IPS-NIHi7 (cell line): ENCODE measurements around the gene IFFO2.

Experiments
- DNase-seq: peaks from one replicate; pipeline ENCODE4 v3.0.0; 2012; ENCODE audit warnings: mixed read lengths; ENCODE audit errors: extremely low spot score

The IFFO2 gene

DNA sequence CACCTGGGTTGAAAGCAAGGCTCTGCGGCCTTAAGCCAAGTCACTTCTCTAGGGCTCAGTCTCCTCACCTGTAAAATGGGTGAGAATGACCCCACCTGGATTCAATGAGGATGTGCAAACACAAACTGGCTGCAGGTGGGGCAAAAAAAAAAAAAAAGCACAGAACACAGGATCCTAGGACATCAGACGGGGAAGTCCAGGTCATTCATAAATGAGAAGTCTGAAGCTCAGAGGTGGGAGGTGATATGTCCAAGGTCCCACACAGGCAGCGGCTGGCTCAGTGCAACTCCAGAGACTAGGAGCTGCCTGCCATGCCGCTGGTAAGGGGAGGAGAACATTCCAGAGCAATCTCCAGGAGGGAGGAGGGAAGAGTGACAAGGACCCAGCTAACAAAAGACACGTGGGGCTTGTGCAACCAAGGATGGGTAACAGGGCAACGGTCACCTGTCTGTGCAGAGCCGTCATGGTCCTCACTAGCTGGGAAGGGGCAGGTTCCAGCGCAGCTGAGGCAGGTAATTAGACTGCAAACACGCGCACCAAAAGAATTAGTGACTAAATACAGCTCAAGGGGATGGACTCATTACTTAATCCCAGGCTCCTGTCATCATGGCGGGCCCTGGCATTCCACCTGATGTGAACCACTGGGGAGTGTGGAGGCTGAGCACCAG, 19.5 kb downstream of the IFFO2 start:
- DNase-seq: no peak

DNA sequence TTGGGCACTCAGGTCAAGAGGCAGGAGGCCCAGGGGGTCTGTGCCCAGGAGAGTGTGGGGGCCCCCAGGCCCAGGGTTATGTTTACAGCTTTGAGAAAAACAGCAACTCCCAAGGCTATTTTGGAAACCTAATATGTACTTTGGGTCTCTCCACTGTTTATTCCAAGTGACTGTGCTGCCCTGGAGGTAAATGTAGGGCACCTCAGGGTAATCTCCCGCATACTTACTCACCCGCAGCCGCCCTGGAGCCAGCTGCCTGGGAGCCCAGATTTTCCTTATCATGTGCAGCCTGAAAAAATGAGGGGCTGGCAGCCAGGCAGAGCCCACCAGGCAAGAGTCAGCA, 20.0 kb downstream of the IFFO2 start:
- no peak for DNase-seq

DNA sequence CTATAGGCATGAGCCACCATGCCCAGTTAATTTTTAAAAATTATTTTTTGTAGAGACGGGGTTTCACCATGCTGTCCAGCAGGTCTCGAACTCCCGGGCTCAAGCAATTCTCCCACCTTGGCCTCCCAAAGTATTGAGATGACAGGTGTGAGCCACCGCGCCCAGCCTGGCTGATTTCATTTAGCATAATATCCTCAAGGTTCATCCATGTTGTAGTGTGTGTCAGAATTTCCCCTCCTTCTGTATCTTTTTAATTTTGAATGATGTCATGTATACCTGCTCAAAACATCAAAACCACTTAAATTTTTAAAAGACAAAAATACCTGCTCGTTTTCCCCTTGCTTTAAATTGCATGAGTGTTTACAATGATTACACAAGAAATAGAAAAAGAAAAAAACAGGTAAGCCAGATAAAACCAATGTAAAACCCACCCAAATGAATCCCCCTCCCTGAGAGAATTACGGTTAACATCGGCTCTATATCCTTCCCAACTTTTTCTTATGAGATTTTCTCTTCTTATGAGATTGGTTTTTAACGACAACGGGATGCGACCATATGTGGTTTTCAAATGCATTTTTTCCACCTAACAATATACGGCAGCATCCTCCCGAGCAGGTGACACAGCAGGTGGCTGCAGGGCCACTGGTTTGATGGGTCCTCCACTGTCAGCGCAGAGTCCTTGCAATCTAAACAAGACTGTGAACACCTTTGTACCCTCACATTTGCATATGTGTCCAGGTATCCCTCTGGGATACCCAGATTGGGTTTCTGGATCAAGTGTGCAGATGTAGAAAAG, 22.1 kb downstream of the IFFO2 start:
- no peak for DNase-seq

DNA sequence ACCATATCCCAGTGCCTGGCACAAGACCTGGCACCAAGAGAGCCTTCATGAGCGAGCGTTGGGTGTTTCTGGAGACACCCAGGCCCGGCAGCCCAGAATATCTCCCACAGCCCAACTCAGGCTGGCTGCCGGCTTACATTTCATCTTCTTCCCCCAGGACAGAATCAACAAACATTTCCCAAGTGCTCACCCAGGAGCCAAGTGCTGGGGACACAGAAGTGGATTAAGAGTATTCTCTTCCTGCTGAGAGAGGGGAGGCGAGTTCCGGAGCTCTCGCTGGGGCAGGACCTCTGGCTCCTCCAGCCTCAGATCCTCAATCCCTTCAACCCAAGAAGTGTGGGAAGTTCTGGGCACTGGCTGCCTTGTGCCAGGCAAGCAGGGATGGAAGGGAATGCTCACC, 23.6 kb downstream of the IFFO2 start:
- DNase-seq: no peak

DNA sequence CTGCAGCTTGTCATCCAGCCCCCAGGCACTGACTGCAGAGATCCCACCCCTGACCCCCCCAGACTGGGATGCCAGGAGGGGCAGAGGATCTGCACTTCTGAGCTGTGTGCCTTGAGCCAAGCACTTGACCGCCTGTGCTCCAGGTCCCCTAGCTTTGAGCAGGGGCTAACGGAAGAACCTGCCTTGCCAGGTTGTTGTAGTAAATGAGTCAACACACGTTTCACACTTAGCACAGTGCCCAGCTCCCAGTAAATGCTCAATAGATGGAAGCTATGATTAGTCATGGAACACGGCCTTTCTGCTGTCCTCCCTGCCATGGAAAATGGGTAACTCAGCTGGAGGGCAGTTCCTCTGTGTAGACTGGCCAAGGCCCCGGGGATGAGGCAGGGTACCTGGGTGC, 24.1 kb downstream of the IFFO2 start:
- DNase-seq: no peak

DNA sequence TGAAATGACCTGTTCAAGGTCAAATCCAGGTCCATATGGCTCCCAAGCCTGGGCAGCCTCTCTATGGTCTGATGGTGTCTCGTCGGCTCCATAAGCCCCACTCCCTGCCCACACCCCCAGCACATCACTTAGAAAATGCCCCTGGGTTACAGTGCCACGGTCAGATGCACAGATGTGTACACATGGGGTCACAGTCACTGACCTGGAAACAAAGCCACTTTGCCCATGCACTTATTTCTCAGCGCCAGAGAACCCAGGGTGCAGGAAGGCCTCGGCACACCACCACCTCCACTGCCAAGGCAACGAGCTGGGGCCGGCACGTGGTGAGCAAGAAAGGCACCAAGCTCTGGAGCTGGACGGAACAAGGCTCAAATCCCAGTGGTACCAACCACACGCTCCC, 24.7 kb downstream of the IFFO2 start:
- no peak for DNase-seq

DNA sequence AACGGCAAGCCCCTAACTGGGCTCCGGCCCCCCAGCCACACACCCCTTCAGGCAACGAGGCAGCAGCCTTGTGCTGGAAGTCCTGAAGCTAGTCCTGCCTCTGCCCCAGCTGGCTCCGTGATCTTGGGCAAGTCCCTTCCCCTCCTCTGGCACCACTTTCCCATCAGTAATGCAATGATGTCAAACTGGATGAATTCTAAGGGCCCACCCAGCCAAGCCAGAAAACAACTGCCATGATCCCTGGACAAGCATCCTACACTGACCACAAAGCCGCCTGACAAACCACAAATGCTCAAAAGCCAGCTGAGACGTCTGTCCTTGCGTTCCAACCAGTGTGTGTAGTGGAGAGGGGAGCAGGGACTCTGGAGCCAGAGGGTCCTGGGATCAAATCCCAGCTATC, 26.8 kb downstream of the IFFO2 start:
- DNase-seq: no peak

DNA sequence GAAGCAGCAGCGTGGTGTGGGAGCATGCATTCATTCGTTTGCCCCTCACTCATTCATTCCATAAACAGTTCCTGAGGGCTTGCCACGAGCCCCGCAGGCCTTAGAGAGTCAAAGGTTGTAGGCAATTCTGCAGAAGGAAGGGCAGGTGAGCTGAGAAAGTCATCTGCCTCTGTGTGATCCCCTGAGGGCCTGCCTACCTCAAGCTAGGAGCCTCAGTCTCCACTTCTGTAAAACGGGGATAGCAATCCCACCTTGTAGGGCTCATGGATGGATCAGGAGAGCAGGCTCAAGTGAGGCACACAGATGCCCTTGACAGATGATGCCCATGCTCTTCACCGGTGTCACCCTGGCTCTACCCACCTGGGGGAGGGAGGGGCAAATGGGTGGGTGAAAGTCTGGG, 27.5 kb downstream of the IFFO2 start:
- no peak for DNase-seq

DNA sequence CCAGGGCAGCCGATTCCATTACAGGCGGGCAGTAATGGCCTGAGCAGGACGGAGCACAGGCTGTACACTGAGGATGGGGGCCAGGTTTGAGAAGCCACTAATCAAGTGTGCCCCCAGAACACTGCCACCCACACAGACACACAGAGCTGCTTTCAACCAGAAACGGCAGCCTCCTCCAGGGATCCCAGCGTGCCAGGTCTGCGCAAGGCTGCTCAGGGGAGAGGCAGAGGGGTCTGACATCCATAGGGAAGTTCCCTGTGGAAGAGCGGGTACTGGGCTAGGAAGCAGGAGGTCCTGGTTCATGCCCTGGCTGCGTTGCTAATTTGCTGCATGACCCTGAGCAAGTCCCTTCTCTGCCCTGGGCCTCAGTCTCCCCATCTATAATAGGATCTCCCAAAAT, 28.1 kb downstream of the IFFO2 start:
- no peak for DNase-seq

DNA sequence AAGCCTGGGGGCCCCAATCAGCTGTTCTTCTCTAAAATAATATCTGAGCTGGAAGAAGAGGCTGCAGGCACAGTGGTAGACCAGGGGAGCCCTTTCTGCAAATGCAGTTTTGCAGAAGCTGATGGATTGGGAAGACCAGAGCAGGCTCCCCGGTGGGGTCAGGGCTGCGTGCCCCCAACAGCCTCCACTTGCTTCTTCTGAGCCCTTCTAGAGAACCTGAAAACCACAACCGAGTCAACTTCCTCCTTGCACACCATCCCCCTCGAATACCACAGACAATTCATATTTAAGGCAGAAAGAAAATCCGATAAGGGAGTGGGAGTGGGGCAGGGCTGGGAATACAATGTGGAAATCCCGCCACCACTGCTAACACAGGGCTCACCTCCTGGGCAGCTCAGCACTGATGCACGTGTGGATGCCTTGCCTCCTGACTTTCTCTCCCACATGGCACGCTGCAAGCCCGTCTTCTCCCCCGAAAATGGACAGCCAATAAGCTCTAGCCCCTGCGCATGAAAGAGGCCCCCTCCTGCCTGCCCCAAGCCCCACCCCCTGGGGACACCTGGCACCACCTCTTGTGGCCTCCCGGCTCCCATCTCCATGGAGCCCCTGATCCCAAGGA, 28.7 kb downstream of the IFFO2 start:
- no peak for DNase-seq

DNA sequence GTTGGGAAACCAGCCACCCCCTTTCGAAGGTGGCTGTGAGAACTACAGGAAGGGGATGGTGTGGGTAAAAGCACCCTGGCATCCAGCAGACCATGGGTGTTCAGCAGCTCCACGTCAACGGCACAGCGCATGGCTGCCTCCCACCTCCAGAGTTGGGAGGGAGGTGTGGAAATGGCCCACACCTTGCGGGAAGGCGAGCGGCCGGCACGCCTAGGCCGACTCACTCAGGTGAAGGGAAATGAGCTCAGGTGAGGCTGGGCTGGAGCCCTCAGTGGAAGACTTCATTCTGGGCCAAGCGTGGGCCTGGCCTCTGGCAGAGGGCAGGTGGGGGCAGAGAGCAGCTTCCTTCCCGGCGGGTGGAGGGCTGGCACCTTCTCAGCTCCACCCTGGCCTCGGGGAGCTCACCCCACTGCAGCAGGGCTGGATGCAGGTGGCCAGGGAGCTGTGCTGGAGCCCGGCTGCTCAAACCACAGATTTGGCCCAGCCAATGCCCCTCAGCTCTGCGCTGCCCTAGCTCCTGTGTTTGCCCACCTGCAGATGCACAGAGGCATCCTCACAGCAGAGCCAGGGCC, 29.3 kb downstream of the IFFO2 start:
- no peak for DNase-seq

DNA sequence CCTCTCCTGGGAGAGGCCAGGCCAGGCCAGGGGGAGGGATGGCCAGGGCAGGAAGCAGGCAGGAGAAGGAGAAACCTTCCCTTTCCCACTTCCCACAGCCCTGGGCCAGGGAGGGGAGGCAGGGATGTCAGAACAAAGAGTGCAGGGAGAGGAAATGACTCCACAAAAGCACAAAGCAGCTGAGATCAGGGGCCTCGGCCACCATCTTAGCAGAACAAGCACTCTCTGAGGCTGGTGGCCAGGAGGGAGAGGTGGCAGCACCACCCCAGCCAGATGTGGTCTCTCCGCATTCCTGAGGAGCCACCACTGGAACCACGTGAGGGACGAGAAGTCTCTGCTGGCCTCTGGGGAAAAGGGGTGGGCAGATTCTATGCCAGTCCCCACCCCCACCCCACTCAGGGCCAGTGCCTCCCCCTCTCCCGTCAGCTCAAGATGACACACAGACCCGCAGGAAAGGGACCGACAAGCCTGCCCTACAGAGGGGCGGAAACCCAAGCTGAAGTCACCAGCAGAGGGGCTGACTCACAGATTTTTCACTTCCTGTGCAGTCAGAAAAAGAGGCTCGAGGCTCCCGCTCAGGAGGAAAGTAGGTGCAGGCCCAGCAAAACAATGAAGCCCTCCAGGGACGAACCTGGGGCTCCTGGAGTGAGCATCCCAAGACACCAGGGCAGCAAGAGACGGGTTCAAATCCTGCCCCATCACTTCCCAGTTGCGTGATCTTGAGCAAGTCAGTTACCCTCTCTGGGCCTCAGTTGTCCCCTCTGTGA, 30.0 kb downstream of the IFFO2 start:
- no peak for DNase-seq

DNA sequence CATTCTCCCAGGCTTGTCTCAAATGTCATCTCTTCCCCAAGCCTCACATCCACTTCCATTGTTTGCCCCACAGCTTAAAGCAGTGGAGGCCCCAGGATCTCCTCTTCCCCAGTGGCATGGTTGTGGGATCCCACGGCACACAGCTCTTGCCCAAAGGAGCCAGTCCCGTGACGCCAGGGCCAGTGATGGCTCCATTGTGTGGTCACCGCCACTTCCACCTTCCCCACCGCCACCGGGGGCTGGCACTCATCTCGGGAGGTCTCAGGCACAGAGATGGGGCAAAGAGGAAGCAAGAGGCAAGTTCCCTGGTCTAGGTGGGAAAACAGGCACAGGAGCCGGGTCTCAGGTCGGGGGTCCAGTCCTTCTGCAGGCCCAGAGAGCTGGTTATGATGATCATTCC, 31.2 kb downstream of the IFFO2 start:
- DNase-seq: no peak

DNA sequence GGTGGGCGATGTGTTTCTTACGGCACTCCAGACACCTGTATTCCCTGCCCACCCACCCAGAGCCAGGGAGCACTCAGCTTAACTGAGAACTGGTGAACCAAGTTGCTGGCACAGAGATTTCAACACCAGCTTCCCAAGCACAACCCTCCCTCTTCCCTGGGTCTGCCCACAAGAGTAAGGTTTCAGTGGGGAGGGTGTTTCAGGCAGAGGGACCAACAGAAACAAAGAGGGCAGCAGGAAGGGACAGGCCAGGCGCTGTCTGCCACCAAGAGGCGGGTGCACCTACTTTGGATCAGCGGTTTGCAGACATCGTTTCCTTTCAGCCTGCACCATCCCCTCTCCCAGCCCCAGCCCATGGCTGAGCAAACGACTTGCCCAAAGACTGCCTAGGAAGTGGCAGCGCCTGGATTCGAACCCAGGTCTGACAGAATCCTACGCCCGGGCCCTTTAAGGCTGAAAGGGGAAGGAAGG, 32.2 kb downstream of the IFFO2 start:
- DNase-seq: no peak

DNA sequence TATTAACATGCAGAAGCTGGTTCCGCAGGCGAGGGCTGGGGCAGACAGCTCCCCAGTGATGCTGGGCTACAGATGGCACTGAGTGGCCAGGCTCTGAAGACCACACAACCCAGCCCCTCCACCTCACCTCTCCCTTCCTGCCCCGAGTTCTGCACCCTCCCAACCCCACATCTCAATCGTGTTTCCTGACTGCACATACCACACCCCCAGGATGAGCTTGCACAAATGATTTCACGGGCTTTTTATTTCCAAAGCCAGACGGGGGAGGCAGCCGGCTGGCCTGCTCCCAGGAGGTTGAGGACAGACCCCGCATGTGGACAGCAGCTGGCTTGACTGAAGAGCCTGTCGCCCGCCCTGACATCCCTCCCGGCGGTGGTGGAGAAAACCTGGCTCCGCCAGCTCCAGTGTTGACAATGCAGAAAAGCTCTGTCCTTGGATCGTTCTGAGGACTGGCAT, 32.7 kb downstream of the IFFO2 start:
- no peak for DNase-seq

DNA sequence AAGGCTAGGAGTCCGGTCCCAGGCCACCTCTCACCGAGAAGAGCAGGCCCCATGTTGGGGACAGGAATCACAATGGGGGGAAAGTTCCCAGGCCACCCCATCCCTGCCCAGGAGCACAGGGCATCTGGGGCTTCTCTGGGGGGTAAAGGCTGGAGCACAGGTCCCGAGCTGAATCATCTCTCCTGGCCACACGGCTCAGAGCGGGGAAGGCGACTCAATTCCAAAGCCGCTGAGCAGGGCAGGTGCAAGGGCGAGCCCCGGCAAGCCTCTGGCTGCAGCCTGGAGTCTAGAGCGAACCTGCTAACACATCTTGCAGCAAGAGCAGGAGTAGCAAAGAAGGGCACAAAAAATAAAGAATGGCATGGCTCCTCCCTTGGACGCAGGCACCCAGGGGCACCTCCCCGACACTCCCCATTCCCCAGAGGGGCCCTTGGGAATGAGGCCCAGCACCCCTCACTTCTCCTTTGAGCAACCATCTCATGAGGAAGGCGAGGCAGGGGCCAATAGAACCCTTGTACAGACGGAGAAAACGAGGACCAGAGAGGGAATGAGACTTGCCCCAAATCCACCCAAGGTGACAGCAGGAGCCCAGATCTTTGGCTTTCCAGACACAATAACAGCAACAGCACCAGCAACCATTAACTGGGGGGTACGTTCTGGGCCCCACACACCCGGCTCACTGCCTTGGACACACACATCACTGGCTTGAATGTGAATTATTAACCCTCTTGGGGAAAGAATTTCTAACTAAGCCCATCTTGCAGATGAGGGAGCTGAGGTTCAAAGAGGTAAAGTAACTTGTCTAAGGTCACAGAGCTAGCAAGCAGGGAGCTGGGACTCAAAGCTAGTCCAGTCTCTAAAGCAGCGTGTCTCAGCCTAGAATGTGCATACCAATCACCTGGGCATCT, 33.4 kb downstream of the IFFO2 start:
- DNase-seq: no peak

DNA sequence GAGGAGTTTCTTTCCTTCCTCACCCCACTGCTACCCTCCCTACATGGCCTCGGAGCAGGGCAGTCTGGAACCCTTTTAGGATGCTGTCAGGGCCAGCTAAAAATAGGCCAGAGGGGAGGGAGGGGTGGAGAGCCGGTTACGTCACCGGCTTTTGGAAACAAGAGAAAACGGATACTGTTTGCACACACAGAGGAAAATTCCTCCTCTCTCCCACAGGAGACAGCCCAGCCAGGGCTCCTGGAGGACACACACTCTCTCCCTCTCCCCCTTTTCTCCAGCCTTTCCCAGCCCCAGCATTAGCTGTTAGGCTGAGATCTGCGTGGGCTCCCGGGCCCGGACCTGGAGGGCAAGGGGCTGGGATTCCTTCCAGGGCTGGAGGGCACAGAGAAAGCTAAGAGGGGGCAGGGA, 34.2 kb downstream of the IFFO2 start:
- DNase-seq: no peak

DNA sequence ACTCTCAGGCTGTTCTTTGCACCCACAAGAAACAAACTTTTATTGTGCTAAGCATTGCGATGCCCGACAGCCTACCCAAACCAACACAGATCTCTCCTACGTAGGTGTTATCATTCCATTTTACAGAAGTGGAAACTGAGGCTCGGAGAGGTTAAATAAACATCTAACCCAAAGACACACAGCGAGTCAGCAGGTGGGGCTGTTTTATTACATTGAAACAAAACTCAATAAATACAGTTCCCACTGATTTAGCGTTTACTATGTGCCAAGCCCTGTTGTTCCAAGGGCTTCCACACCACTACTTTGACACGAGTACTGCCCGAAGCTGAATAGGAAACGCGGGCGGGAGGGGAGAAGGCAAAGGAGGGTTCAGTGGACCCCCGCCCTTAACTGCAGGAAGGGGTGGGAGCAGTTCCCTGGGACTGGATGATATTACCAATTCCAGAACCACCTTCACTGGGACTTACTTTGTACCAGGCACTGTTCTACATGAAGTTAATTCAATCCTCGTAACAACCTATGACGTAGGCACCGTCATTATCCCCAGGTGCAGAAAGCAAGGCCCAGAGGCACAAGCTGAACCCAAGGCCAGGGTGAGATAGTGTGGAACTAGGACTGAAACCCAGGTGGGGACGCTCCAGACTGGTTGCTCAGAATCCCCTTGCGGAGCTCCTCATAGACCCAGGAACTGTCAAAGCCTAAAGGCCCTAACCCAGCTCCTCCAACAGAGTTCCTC, 34.8 kb downstream of the IFFO2 start:
- DNase-seq: no peak

DNA sequence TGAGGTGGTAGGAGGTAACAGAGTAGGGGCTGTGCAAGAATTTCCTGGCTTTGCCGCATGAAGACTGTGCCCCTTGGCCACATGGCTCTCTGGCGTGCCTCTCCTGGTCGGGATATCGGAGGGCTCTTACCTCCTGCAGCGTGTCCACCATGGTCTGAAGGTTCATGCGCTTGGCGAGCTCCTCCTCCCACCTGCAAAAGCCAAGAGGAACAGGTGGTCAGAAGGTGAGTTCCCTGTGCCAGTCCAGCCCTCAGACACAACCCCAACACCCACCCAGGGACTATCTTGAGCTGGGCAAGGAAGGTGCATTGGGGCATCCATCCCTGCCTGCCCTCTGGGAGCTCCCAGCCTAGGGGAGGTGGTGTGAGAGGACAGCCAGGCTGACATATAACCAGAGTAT, 35.5 kb downstream of the IFFO2 start:
- DNase-seq: no peak

DNA sequence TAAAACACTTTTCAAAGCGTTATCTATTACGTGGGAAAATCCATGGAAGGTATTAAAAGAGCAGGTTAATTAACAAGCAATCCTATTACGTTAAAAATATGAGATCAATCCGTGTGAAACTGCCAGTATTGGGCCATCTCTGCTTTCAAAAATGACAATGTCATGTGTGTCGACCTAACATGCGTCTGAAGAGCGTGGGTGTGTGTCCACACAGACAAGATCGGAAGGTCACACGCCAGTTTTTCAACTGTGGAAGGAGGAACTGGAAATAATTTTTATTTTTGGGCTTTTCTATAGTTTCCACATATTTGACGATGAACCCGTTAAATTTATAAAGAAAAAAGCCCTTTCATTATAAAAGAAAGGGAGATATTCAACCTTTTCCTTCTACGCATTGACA, 36.5 kb downstream of the IFFO2 start:
- DNase-seq: no peak
